ENCODE data around the gene OR51A7.
"Not testable (repeated sequence)": the region's sequence is repeated elsewhere in the genome, so short reads cannot be mapped to it uniquely, and the experiment has no call there.

Gene OR51A7, protein sequence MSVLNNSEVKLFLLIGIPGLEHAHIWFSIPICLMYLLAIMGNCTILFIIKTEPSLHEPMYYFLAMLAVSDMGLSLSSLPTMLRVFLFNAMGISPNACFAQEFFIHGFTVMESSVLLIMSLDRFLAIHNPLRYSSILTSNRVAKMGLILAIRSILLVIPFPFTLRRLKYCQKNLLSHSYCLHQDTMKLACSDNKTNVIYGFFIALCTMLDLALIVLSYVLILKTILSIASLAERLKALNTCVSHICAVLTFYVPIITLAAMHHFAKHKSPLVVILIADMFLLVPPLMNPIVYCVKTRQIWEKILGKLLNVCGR

DNA sequence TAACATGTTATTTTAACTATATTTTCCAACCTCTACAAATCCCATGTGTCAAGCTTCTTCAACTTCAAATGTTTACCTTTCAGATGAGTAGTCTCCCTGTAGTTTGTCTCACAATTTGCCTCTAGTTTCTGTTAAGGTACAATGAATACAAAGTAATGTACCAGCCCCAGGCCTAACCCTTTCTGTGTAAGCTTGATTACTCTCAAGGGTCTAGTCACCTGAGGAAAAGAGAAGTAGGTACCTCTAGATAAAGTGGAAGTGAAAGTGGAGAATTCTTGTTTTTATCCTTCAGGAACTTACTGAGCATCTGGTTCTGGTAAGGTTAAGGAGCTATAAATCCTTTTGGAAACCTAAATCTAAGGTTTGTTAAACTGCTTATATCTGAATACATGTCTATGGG is at the start of gene OR51A7:
OR51A7 (plus strand) TSS at position 300 of the 400 bp plus-strand sequence. CDS start 3,587 bp downstream, outside the sequence.
- DNase-seq, result peak; percentile 58

DNA sequence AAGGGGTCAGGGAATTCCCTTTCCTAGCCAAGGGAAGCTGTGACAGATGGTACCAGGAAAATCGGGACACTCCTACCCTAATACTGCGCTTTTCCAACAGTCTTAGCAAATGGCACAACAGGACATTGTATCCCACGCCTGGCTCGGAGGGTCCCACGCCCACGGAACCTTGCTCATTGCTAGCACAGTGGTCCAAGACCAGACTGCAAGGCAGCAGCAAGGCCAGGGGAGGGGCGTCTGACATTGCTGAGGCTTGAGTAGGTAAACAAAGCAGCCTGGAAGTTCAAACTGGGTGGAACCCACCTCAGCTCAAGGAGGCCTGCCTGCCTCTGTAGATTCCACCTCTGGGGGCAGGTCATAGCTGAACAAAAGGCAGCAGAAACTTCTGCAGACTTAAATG is 49.3 kb upstream of the OR51A7 start:
- not testable (repeated sequence) for DNase-seq

DNA sequence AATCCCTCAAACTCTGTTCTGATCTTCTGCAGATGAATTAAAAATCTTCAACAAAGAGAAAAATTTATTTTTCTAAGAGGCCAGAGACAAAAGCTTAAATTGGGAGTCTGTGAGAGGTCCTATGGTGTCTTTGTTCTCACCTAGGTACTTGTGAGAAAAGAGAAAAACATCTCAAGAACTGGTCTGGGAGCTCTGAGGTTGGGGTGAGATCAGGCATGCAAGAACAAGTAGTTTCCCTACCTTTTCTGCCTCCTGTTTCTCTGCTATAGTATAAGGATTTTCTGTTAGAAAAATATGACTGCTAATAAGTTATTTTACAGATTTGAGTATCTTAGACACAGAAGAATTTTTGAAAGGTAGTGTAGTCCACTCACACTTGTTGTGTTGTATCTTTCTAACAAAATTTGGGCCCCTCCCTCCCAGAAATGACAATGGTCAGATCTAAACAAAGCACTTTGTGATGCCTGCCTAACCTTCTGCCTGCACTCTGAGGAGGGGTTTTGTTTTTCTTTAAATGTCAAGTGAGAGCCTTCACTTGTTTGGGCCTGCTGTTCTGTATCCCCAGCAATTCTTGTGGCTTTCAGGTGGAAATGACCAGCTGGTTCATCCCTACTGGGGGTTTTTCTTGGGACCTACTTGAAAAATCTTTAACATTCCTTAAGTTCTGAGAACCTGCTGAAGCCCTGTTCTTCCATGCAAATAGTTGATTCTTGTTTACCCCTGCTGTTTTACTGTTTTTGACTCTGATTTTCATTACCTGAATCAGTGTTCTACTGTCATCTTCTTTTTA is 40.9 kb upstream of the OR51A7 start:
- DNase-seq, result peak; percentile 51

DNA sequence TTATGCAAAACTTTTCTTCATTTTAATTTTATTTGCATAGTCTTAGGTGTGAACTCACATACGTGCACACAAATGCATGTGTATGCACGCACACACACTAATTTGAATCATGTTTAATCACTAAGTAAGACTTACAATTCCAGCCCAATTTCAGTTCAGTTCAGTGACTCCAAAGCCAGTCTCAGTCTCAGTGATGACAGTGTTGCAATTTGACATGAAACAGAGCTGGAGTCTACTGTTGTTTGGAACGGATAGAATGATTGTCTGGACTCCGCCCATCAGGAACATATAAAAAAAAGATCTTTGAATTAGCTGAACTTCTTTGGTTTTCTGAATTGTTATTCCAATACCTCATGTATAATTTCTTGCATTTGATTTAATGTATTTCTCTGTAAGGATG is 39.7 kb upstream of the OR51A7 start:
- no peak for DNase-seq

DNA sequence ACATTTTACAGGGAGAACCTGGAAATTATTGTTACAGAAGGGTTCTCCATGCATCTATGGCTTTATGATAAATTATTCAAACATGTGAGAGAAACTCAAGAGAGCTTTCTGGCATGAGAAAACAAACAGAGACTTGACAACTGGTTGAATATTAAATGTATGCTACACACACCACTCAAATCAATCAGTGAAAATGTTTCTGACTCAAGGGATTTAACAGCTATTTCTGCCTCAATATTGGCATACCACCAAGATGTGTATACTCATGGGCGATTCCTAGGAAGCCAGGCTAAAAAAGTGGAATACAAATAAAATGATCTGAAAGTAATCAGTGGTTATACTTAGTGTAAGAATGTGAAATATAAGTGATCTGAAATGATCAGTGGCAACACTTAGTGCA is 37.7 kb upstream of the OR51A7 start:
- peak; percentile 65 for DNase-seq

DNA sequence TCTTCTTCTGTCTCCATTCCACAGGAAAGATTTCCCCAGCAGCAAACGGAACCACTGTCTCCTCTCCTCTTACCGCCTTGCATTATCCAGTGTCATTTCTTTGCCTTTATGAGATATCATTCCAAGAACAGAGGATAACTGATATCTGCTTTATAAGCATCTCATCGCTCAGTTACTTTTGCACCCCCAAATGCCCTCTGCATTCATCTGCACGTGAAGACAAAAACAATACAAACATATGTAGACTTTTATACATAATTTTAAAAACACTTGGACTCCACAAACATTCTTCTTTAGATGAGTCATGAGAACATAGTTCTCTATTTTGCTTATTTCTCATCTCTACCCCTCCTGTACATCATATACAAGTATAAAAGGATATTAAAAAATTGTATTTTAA is 22.4 kb upstream of the OR51A7 start:
- no peak for DNase-seq

DNA sequence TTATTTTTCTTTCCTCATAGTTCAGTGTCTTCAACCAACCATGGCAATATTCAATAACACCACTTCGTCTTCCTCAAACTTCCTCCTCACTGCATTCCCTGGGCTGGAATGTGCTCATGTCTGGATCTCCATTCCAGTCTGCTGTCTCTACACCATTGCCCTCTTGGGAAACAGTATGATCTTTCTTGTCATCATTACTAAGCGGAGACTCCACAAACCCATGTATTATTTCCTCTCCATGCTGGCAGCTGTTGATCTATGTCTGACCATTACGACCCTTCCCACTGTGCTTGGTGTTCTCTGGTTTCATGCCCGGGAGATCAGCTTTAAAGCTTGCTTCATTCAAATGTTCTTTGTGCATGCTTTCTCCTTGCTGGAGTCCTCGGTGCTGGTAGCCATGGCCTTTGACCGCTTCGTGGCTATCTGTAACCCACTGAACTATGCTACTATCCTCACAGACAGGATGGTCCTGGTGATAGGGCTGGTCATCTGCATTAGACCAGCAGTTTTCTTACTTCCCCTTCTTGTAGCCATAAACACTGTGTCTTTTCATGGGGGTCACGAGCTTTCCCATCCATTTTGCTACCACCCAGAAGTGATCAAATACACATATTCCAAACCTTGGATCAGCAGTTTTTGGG is 21.6 kb upstream of the OR51A7 start, which contains the start of gene OR51T1:
OR51T1 (plus strand) TSS at position 41 of the 641 bp plus-strand sequence; CDS start at position 41, 0 bp downstream.
- DNase-seq, result no peak

DNA sequence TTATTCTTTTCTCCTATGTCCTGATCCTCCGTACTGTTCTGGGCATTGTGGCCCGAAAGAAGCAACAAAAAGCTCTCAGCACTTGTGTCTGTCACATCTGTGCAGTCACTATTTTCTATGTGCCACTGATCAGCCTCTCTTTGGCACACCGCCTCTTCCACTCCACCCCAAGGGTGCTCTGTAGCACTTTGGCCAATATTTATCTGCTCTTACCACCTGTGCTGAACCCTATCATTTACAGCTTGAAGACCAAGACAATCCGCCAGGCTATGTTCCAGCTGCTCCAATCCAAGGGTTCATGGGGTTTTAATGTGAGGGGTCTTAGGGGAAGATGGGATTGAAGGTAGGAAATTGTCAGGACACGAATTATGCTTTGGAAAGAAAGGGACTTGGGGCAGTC is 21.0 kb upstream of the OR51A7 start:
- DNase-seq, result no peak

DNA sequence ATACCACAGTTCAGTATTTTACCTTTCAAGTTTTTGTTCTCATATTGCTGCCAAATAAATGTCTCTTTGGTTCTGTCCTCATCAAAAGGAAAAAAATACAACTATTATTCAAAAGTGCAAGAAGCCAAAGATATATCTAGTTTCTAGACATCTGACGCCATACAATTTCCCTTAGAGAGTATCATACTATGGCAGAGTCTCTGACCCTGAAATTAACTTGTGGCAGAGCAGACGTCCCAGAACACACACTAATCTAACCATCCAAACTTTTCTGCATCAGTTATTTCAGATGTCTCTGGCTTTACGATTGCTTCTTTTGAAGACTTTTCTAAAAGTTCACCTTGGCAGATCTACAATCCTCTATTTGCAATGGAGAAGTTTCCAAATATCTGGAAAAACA is 19.2 kb upstream of the OR51A7 start:
- no peak for DNase-seq

DNA sequence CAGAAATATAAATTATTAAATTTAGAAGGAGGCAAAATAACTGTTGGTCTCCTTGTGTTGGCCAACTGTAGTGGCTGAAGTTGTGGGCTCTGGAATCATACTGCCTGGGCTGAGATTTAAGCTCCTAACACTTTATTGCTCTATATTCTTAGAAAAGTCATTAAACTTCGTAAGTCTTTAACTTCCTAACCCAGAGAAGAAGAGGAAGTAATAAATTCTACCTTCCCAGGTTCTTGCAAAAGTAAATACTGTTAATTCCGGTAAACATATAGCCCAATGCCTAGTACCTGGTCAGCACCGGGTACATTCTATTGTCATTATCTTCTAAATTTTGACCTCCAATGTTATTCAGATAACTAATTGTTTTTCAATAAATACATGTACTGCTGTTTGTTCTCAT is 17.4 kb upstream of the OR51A7 start:
- DNase-seq, result no peak

DNA sequence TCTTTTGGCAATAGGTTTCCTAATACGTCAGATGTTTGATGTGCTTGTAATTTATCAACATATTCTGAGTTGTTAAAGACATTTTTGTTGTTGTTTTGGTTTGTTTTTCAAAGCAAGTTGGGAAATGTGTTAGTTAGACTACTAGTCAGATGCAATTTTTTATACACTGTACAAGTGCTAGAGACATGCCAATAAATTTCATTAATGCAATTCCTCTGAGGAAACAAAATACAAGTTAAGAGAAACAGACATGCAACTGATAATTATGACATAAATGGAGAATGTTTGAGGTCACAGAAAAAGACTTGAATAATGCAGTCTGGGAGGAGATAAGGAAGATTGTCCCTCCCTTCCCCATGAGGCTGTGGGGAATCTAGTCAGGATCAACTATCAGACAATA is 16.0 kb upstream of the OR51A7 start:
- DNase-seq, result no peak

DNA sequence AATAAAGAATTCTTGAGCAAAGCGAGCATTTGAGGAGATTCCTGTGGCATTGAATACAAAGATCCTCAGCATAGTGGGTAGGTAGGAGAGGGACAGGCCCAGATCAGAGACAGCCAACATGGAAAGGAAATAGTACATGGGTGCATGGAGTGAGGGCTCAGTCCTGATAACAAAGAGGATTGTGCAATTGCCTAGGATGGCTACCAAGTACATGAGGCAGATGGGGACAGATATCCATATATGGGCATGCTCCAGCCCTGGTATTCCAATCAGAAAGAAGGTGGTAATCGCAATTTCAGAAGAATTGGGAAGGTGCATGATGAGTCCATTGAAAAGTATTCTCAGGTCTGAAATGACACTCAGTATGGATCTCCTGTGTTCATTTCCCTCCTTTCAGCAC is 13.3 kb upstream of the OR51A7 start:
- DNase-seq, result no peak

DNA sequence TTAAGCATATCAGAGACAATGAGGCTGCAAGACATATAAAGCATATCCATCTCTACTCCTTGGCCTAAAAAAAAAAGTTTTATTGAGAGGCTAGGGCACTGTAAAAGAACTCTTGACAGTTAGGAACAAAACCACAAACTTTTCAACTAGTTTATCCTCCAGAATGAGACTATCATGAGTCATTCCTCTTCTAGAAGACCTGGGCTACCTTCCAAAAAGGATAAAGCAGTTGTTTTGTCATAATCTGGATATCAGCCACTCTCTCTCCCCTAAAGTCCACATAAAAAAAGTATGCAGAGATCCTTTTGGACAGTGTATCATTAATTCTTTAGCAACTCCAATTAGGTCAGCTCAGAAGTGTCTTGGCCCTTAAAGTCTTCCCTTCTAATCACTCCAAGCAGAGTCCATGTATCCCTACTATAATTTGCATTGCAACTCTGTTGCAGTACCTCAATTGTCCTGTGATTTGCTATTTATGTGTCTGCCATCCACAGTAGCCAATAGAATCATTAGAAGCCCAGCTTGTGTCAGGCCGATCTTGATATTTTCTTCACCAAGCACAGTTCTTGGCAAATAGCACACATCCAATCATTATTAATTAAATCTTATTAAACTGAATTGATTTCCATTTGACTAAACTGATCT is 11.5 kb upstream of the OR51A7 start:
- no peak for DNase-seq

DNA sequence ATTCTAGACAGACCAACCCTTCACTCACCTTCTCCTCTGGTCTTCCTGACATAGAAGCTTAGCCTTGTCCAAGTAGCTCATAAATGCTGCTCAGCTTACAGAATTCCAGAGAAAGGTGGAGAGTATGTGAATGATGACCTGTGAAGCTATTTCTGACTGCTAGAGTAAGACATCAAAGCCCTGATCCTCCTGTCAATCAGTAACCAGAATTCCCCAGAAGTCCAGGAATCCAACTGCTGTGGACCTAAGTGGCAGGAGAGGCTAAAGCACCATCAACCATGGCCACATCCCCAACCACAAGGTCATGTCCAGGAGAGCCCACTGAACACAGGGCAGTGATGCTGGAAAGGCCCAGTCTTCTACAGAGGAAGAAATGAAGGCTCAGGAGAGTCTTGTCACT is 13.0 kb downstream of the OR51A7 start:
- DNase-seq, result no peak

DNA sequence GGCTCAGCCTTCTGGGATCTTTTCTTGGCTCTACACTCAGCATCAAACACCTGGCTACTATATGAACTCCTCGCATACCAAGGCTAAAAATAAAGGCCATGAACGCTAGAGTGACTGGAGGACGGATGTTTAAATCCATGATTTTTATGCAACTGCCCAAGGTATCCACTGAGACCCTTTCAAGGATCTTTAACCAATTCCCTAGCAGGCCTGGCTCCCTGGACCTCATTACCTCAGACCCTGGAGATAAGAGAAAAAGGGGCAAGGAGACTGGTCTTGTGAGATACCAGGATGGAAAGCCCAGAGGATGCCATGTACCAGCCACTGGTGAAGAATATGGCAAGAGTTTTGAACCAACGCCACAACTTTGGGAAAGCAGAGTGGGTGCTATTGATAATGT is 15.7 kb downstream of the OR51A7 start, which contains the start of gene OR51G2:
OR51G2 (minus strand) TSS at position 101 of the 400 bp plus-strand sequence. CDS start 3,687 bp downstream, outside the sequence.
- no peak for DNase-seq

DNA sequence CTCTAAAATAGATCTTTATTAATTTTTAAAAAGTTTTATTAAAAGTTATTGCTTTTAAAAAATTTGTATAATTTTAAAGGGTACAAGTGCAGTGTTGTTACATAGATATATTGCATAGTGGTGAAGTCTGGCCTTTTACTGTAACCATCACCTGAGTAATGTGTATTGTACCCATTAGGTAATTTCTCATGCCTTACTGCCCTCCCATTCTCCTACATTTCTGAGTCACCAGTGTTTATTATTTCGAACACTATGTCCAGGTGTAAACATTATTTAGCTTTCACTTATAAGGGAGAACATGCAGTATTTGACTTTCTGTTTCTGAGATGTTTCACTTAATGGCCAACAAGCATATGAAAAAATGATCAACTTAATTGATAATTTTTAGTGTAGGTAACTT is 18.2 kb downstream of the OR51A7 start:
- no peak for DNase-seq

DNA sequence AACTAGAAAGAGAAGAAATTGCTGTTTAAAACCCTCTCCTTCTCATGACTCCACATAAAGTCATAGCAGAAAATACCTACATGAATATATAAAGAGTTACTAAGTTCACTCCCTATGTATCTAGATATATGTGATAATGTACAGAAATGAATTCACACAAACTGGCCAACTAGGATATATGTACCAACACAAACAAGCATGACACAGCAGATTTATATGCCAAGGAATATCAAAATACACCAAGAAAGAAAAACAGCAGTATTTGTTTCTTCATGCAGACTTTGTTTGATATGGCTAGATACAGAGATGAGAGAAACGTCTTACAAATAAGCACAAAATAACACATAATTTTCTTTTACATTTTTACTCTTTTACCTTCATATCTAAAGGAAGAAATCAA is 18.7 kb downstream of the OR51A7 start:
- DNase-seq, result no peak

DNA sequence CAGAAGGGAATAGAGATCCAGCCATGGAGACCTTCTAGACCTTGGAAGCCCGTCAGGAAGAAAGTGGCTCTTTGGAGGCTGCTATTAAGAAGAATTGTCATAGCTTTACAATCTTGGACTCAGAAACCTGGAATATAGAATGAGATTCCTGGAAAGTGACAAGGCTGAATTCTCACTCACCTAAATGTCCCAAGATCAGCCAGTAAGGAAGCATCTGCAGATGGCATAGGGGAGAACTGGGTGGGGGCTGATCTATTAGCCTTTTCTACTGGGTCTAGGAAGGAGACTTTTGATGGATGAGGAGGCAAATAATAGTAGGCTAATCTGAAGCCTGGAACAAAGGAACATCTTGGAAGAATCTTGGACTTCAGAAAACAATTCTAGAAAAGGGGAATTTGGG is 20.7 kb downstream of the OR51A7 start, which contains the start of gene OR51G1:
OR51G1 (minus strand) TSS at position 101 of the 400 bp plus-strand sequence; CDS start at position 101, 0 bp downstream.
- DNase-seq, result no peak

DNA sequence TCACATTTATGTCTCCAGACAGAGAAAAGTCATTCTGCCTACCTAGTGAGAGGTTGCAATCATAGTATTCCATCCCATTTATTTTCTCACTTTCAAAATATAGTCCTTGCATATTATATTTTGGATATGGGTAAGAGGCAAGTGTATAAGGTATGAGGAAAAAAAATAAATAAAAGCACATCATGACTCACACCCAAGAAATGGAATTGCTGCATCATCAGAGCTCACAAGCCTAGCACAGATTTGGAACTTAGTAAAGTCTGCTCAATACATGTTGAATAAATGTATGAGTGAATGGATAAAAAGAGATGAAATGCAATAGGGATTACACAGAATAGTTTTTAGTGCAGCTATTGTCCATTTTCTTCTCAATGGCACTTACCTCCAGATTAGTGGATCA is 23.0 kb downstream of the OR51A7 start:
- DNase-seq, result no peak

DNA sequence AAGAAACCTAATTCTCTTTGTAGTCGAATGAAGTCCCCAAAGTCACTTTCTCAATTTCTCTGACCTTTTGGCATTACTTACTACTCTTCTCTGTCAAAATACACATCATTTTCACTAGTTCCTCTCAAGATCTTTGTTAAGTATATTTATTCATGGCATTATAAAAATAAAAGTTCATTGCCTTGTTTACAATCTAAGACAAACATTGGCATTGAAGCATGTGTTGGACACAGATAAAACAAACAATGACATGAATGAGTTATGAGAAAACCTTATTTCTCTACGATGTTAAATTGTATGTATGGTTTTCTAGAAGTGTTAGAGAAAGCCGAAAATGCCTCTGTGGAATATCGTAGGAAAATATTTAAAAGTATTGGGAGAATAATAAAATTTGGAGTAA is 29.2 kb downstream of the OR51A7 start:
- DNase-seq, result no peak

DNA sequence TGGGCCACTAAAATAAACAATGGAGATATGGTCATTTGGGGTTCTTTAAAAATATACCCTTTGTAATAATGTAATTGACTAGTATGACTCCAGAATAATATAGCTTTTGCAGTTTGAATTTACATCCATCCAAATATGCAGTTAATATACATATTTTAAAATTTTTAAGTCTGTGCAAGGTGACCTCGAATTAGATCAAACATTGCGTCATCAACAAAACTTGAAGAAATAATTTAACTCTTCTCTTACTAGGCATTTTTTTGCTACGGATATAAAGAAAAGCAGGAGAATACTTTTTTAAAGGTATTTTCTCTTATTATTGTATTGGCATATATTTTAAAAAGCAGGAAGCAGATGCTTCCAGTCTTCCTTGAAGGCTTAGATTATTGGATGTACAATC is 33.2 kb downstream of the OR51A7 start:
- no peak for DNase-seq

DNA sequence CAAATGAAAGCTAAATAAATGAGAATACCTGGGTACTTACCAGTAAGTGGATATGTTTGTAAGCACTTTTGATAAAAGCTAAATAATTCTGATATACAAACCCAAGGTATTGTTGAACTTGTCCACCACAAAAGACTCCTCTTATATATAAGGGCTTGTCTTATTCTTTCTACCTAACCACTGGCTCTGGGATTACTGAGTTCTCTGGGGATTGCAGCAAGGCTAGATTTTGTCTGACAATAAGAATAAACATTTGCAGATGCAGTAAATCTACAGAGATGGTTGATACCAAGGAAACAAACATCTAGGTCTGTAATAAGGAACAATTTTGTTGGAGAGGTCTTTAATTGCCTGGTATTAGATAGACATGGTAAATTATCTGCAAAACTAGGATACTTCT is 43.9 kb downstream of the OR51A7 start, which contains the start of gene OR51A4:
OR51A4 (minus strand) TSS at position 101 of the 400 bp plus-strand sequence. CDS start 505 bp downstream, outside the sequence.
- no peak for DNase-seq

DNA sequence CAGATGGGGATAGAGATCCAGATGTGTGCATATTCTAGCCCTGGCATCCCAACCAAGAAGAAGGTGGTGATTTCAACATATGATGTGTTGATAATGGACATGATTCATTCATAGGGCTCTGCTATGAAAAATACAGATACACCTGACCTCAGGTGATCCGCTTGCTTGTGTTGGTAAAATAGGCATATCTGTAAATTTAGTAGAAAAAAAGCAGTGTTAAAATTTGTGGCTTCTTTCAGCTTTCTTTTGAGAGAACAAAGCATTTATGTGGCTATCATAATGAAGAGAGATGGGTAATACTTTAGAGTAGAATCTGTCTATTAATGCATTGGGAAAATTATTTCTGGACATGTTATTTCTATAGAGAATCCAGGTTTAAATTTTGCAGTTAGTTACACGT is 52.0 kb downstream of the OR51A7 start, which contains the start of gene OR51A2:
OR51A2 (minus strand) TSS at position 101 of the 400 bp plus-strand sequence; CDS start at position 101, 0 bp downstream.
- not testable (repeated sequence) for DNase-seq

Data from DMS79 (cell line).